ENCODE measurements around the gene UCN. TPM values are rescaled to one million over a fixed set of nuclear protein-coding genes. Genes with fewer than 3 reads are reported as not detected.
"Not testable (repeated sequence)": the region's sequence is repeated elsewhere in the genome, so short reads cannot be mapped to it uniquely, and the experiment has no call there.

Gene UCN
- total RNA-seq, 2 experiments from 2014 or later, result 1.4 to 1.5 TPM

- Mint-ChIP-seq H3K4me1 (peaks cover 4% of the 10 kb centered on the region), H3K27ac (no peak overlapping the region), H3K9me3 (ENCODE audit: low read depth) (no peaks in the 10 kb centered on the region), H3K36me3 (ENCODE audit: low read depth) (no peaks in the 10 kb centered on the region), H3K27me3 (peaks cover 12% of the 10 kb centered on the region), H3K4me3 (no peak overlapping the region)
- DNase-seq, result no peak
- intact Hi-C loops (cut with DNase I, micrococcal nuclease), result no loop called here
- no peak for ATAC-seq
- ChIA-PET POLR2A (interaction anchor here (0.6 kb wide), 1 partner anchor 11 kb away, joined by 3 read pairs; no protein-coding TSS in a partner anchor), CTCF (interaction anchor here (0.7 to 5.6 kb wide), 11 partner anchors 10 to 1822 kb away, joined by 3 to 82 read pairs (median 6); partner anchors contain the start of gene SLC30A3)
These were observed 25.4 kb downstream of the UCN start for GRCh38 chr2:27282892-27283291.

GRCh38 chr2:27281855-27282559, 26.2 kb downstream of the UCN start, which contains the start of gene TRIM54:
TSS of gene TRIM54 (plus strand) at chr2:27282429. CDS start at chr2:27282732, 303 bp downstream.
- Mint-ChIP-seq H3K9me3 (ENCODE audit: low read depth) (no peaks in the 10 kb centered on the region), H3K27ac (no peak within 1 kb of the TSS), H3K27me3 (peaks cover 15% of the 10 kb centered on the region), H3K4me3 (no peak within 1 kb of the TSS), H3K4me1 (peaks cover 4% of the 10 kb centered on the region), H3K36me3 (ENCODE audit: low read depth) (no peaks in the 10 kb centered on the region)
- ChIA-PET POLR2A (interaction anchor here (1.0 kb wide), 1 partner anchor 11 kb away, joined by 3 read pairs; no protein-coding TSS in a partner anchor), CTCF (interaction anchor here (0.7 to 5.6 kb wide), 13 partner anchors 10 to 183 kb away, joined by 3 to 82 read pairs (median 5); partner anchors contain the start of genes MPV17 and SLC30A3)
- intact Hi-C loops (cut with DNase I, micrococcal nuclease), result loop anchor here in 1 of 2 experiments (2.0 kb wide), 1 partner anchor 113 kb away; no protein-coding TSS in a partner anchor
- ATAC-seq (no peak), DNase-seq (no peak)

- Mint-ChIP-seq H3K27me3 (peaks cover 15% of the 10 kb centered on the region), H3K4me1 (peaks cover 4% of the 10 kb centered on the region), H3K9me3 (ENCODE audit: low read depth) (no peaks in the 10 kb centered on the region), H3K36me3 (ENCODE audit: low read depth) (no peaks in the 10 kb centered on the region), H3K4me3 (no peak overlapping the region), H3K27ac (no peak overlapping the region)
- POLR2A ChIA-PET, result interaction anchor here (1.0 kb wide), 1 partner anchor 11 kb away, joined by 3 read pairs; no protein-coding TSS in a partner anchor
- CTCF ChIA-PET, result interaction anchor here (0.7 to 5.6 kb wide), 13 partner anchors 9 to 182 kb away, joined by 3 to 82 read pairs (median 12); partner anchors contain the start of genes MPV17 and SLC30A3
- ATAC-seq (no peak), DNase-seq (no peak)
- intact Hi-C loops (cut with DNase I, micrococcal nuclease), result loop anchor here in 1 of 2 experiments (2.0 kb wide), 1 partner anchor 113 kb away; no protein-coding TSS in a partner anchor
These were observed 26.8 kb downstream of the UCN start for GRCh38 chr2:27281442-27281841.

- intact Hi-C loops (cut with DNase I, micrococcal nuclease), result loop anchor here (1.0 to 2.0 kb wide), 6 partner anchors 18 to 320 kb away; partner anchors contain the start of gene SLC30A3 (in 1 of the 2)
- no peaks in the 10 kb centered on the region for H3K36me3 Mint-ChIP-seq (ENCODE audit: low read depth)
- H3K27me3 Mint-ChIP-seq, result peaks cover 15% of the 10 kb centered on the region
- no peak overlapping the region for H3K27ac Mint-ChIP-seq
- no peaks in the 10 kb centered on the region for H3K9me3 Mint-ChIP-seq (ENCODE audit: low read depth)
- no peak overlapping the region for H3K4me3 Mint-ChIP-seq
- ATAC-seq (no peak), DNase-seq (no peak)
- CTCF ChIA-PET, result interaction anchor here (0.7 to 5.6 kb wide), 15 partner anchors 8 to 319 kb away, joined by 3 to 82 read pairs (median 12); partner anchors contain the start of gene SLC30A3
- POLR2A ChIA-PET, result interaction anchor here (0.6 kb wide), 1 partner anchor 139 kb away, joined by 3 read pairs; no protein-coding TSS in a partner anchor
- peaks cover 4% of the 10 kb centered on the region for H3K4me1 Mint-ChIP-seq
These were observed 27.4 kb downstream of the UCN start for GRCh38 chr2:27280826-27281225.

GRCh38 chr2:27278010-27278409, 30.2 kb downstream of the UCN start:
- H3K4me1 Mint-ChIP-seq, result peaks cover 4% of the 10 kb centered on the region
- ChIA-PET CTCF (interaction anchor here (0.7 to 3.8 kb wide), 4 partner anchors 10 to 316 kb away, joined by 3 to 32 read pairs (median 13); no protein-coding TSS in a partner anchor), POLR2A (no interaction called here)
- no peaks in the 10 kb centered on the region for H3K36me3 Mint-ChIP-seq (ENCODE audit: low read depth)
- peaks cover 13% of the 10 kb centered on the region for H3K27me3 Mint-ChIP-seq
- ATAC-seq, result no peak
- H3K27ac Mint-ChIP-seq, result no peak overlapping the region
- H3K9me3 Mint-ChIP-seq (ENCODE audit: low read depth), result no peaks in the 10 kb centered on the region
- DNase-seq, result no peak
- intact Hi-C loops (cut with DNase I, micrococcal nuclease), result no loop called here
- H3K4me3 Mint-ChIP-seq, result no peak overlapping the region

- no peak for DNase-seq
- H3K27me3 Mint-ChIP-seq, result peaks cover 11% of the 10 kb centered on the region
- no peaks in the 10 kb centered on the region for H3K9me3 Mint-ChIP-seq (ENCODE audit: low read depth)
- H3K36me3 Mint-ChIP-seq (ENCODE audit: low read depth), result no peaks in the 10 kb centered on the region
- ChIA-PET POLR2A (no interaction called here), CTCF (interaction anchor here (0.7 to 1.2 kb wide), 4 partner anchors 10 to 408 kb away, joined by 3 to 4 read pairs (median 3); no protein-coding TSS in a partner anchor)
- ATAC-seq, result no peak
- intact Hi-C loops (cut with DNase I, micrococcal nuclease), result no loop called here
- peaks cover 4% of the 10 kb centered on the region for H3K4me1 Mint-ChIP-seq
- no peak within 1 kb of the TSS for H3K4me3 Mint-ChIP-seq
- H3K27ac Mint-ChIP-seq, result no peak within 1 kb of the TSS
These were observed 32.8 kb downstream of the UCN start, which contains the start of gene DNAJC5G for GRCh38 chr2:27275211-27276150. TSS of gene DNAJC5G (plus strand) at chr2:27275433. CDS start at chr2:27276729, 1,296 bp downstream.

- POLR2A ChIA-PET, result interaction anchor here (0.6 kb wide), 1 partner anchor 182 kb away, joined by 4 read pairs; no protein-coding TSS in a partner anchor
- H3K9me3 Mint-ChIP-seq (ENCODE audit: low read depth); ATAC-seq; H3K4me3 Mint-ChIP-seq; H3K36me3 Mint-ChIP-seq (ENCODE audit: low read depth); intact Hi-C loops (cut with DNase I, micrococcal nuclease); DNase-seq; H3K27me3 Mint-ChIP-seq; H3K4me1 Mint-ChIP-seq; H3K27ac Mint-ChIP-seq: not testable (repeated sequence)
- CTCF ChIA-PET, result interaction anchor here (0.6 to 4.2 kb wide), 9 partner anchors 9 to 311 kb away, joined by 3 to 25 read pairs (median 3); partner anchors contain the start of gene TRIM54
These were observed 35.4 kb downstream of the UCN start for GRCh38 chr2:27272537-27273522.

GRCh38 chr2:27271631-27272340, 36.5 kb downstream of the UCN start:
- intact Hi-C loops (cut with DNase I, micrococcal nuclease), result no loop called here
- Mint-ChIP-seq H3K27me3 (peaks cover 5% of the 10 kb centered on the region), H3K36me3 (ENCODE audit: low read depth) (no peaks in the 10 kb centered on the region), H3K4me3 (no peak overlapping the region), H3K27ac (no peak overlapping the region), H3K4me1 (no peaks in the 10 kb centered on the region), H3K9me3 (ENCODE audit: low read depth) (no peaks in the 10 kb centered on the region)
- CTCF ChIA-PET, result interaction anchor here (0.5 to 4.2 kb wide), 8 partner anchors 8 to 310 kb away, joined by 3 to 25 read pairs (median 3); partner anchors contain the start of gene TRIM54
- ATAC-seq, result no peak
- POLR2A ChIA-PET, result no interaction called here
- no peak for DNase-seq

- DNase-seq (no peak), ATAC-seq (no peak)
- Mint-ChIP-seq H3K27ac (no peak overlapping the region), H3K27me3 (peaks cover 5% of the 10 kb centered on the region), H3K9me3 (ENCODE audit: low read depth) (no peaks in the 10 kb centered on the region), H3K4me3 (no peak overlapping the region), H3K4me1 (no peaks in the 10 kb centered on the region), H3K36me3 (ENCODE audit: low read depth) (no peaks in the 10 kb centered on the region)
- intact Hi-C loops (cut with DNase I, micrococcal nuclease), result no loop called here
- POLR2A ChIA-PET, result interaction anchor here (0.7 kb wide), 1 partner anchor 437 kb away, joined by 3 read pairs; no protein-coding TSS in a partner anchor
- CTCF ChIA-PET, result interaction anchor here (0.7 to 4.2 kb wide), 5 partner anchors 11 to 181 kb away, joined by 3 to 25 read pairs (median 5); partner anchors contain the start of gene TRIM54
These were observed 37.6 kb downstream of the UCN start for GRCh38 chr2:27270670-27271069.
